Right lobe of liver (tissue), 4 donors: ENCODE measurements around the gene RERE.

Experiments used
- CTCF ChIP-seq, 4 donors: fragments of 200-600 bp in 3 of 4; fragments of 450-650 bp in 1 of 4; IDR thresholded peaks; one replicate each; pipeline versions ENCODE4 v1.5.1 to v1.8.0; 2016 to 2022; ENCODE audit warnings: antibody characterized with exemption in 4 of 4, mild to moderate bottlenecking in 2 of 4
- POLR2A ChIP-seq: fragments of 450-650 bp; IDR thresholded peaks from one replicate; pipeline ENCODE4 v1.6.1; 2017; ENCODE audit warnings: antibody characterized with exemption, mild to moderate bottlenecking
- donor health status: DM: no; HTN: no; CAD: no.
- donor health status: DM: no; HTN: no; CAD: no.
- donor health status: DM: no; HTN: yes; CAD: no.

GRCh38 chr1:8364528-8365442 lies 452.7 kb downstream of the RERE start:
- TF ChIP-seq CTCF (IDR thresholded peaks at IDR 0.05) (no peak), POLR2A (no peak)
